ENCODE data around the gene PRELID2.

DNA sequence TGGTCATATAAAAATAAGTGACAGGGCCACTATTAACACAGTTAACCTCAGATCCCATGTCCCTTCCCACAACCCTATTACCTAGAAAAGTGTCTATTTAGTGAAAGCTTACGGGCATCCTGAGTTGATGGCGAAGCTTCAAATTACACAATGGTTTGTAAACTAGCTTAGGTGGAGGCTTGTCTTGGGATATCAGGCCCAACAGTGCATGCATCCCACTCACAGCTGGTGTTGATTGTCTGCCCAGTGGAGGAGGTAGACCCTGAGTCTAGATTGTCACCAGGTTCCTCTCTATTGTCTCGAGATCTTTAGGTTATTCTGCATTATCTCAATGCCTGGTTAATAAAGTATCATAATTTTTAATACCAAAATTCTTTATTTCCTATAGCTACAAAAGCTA is 30.4 kb downstream of the PRELID2 start:
- TF ChIP-seq GATA3 (IDR thresholded peaks at IDR 0.05; ENCODE audit: low read depth, low read length) = no peak
- TF ChIP-seq GATA2 (IDR thresholded peaks at IDR 0.05; ENCODE audit: low read depth, low read length) = no peak
